HUDEP-2 (cell line): ENCODE measurements around the gene THBS3.
"Not testable (repeated sequence)": the region's sequence is repeated elsewhere in the genome, so short reads cannot be mapped to it uniquely, and the experiment has no call there.

Experiments used
- DNase-seq, 76 experiments: peaks; one replicate each; lab custom pipeline; 2025; ENCODE audit not compliant: unreplicated experiment in 76 of 76; lab: John Stamatoyannopoulos, UW

THBS3 gene

GRCh38 chr1:155192346-155193274, 15.1 kb downstream of the THBS3 start:
- DNase-seq = peak in 70 of 76 experiments; percentile 38 to 94 (median 82)

- DNase-seq = peak in 3 of 76 experiments; percentile 19 to 57 (median 40)
Measured at GRCh38 chr1:155191904-155192303, 15.8 kb downstream of the THBS3 start.

- DNase-seq = not testable (repeated sequence)
Measured at GRCh38 chr1:155189926-155190325, 17.8 kb downstream of the THBS3 start.

GRCh38 chr1:155188268-155188667, 19.4 kb downstream of the THBS3 start:
- DNase-seq = no peak

- no peak for DNase-seq
Measured at GRCh38 chr1:155187456-155187891, 20.2 kb downstream of the THBS3 start.

GRCh38 chr1:155186794-155187455, 20.8 kb downstream of the THBS3 start:
- DNase-seq = no peak

GRCh38 chr1:155186067-155186793, 21.5 kb downstream of the THBS3 start:
- DNase-seq = peak in 1 of 76 experiments; percentile 19

GRCh38 chr1:155185783-155186066, 22.0 kb downstream of the THBS3 start:
- no peak for DNase-seq

- peak in 66 of 76 experiments; percentile 5 to 74 (median 52) for DNase-seq
Measured at GRCh38 chr1:155184835-155185782, 22.6 kb downstream of the THBS3 start.

- no peak for DNase-seq
Measured at GRCh38 chr1:155184351-155184811, 23.3 kb downstream of the THBS3 start.

GRCh38 chr1:155183775-155184221, 23.9 kb downstream of the THBS3 start:
- no peak for DNase-seq

- no peak for DNase-seq
Measured at GRCh38 chr1:155182052-155182550, 25.6 kb downstream of the THBS3 start.

- DNase-seq = no peak
Measured at GRCh38 chr1:155181371-155182051, 26.2 kb downstream of the THBS3 start.

- DNase-seq = no peak
Measured at GRCh38 chr1:155179112-155180031, 28.3 kb downstream of the THBS3 start.

- no peak for DNase-seq
Measured at GRCh38 chr1:155178441-155179111, 29.1 kb downstream of the THBS3 start.

GRCh38 chr1:155177918-155178281, 29.8 kb downstream of the THBS3 start:
- no peak for DNase-seq

- DNase-seq = no peak
Measured at GRCh38 chr1:155177192-155177917, 30.3 kb downstream of the THBS3 start.
